Peyer's patch (tissue), 4 donors: ENCODE data around the gene PIGT. TPM values are rescaled to one million over a fixed set of nuclear protein-coding genes. Genes with fewer than 3 reads are reported as not detected.
A peak's percentile ranks its signal among the peaks of the same experiment; 100 is the strongest.

Experiments
- DNase-seq, 3 donors: peaks; one replicate each; pipeline ENCODE4 v3.0.0-alpha.2; 2017 to 2019
- H3K27ac ChIP-seq, 4 donors: fragments of 200-600 bp; sonication (generic); one replicate each; pipeline ENCODE4 v1.5.1; 2016 to 2019
- H3K27me3 ChIP-seq, 2 donors: fragments of 200-600 bp; sonication (generic); one replicate each; pipeline ENCODE4 v1.5.1; 2019
- H3K36me3 ChIP-seq, 3 donors: fragments of 200-600 bp; sonication (generic); one replicate each; pipeline ENCODE4 v1.5.1; 2016 to 2019
- H3K4me1 ChIP-seq, 4 donors: fragments of 200-600 bp; sonication (generic); one replicate each; pipeline ENCODE4 v1.5.1; 2016 to 2019
- H3K4me3 ChIP-seq, 4 donors: fragments of 200-600 bp; sonication (generic); 1 replicate in 3 of 4; 2 replicates in 1 of 4; pipeline ENCODE4 v1.5.1; 2016 to 2019; ENCODE audit warnings: mild to moderate bottlenecking in 1 of 4
- H3K9me3 ChIP-seq, 4 donors: fragments of 200-600 bp; sonication (generic); one replicate each; pipeline ENCODE4 v1.5.1; 2016 to 2019; ENCODE audit warnings: mild to moderate bottlenecking in 1 of 4
- POLR2A ChIP-seq, 2 donors: fragments of 450-650 bp; IDR thresholded peaks; one replicate each; pipeline ENCODE4 v1.5.1; 2017; ENCODE audit warnings: antibody characterized with exemption in 2 of 2, mild to moderate bottlenecking in 2 of 2, moderate library complexity in 2 of 2
- total RNA-seq, 4 donors: library from RNA; depleted of rRNA; stranded (reverse); fragments of >200 nt; gene quantifications; one replicate each; pipeline ENCODE4 v1.1.0, GENCODE V29; 2016
- TF ChIP-seq, protein P1 (sequence below), 6 experiments: fragments of 450-650 bp in 4 of 6; fragments of 200-600 bp in 2 of 6; sonication (generic) in 1 of 6; IDR thresholded peaks; one replicate each; pipeline ENCODE4 v1.5.1; 2017 to 2019; ENCODE audit warnings: antibody characterized with exemption in 6 of 6, mild to moderate bottlenecking in 3 of 6, moderate library complexity in 1 of 6

The PIGT gene
- total RNA-seq, 4 donors from 2014 or later: 87.5 to 147 (median 113) TPM

DNA sequence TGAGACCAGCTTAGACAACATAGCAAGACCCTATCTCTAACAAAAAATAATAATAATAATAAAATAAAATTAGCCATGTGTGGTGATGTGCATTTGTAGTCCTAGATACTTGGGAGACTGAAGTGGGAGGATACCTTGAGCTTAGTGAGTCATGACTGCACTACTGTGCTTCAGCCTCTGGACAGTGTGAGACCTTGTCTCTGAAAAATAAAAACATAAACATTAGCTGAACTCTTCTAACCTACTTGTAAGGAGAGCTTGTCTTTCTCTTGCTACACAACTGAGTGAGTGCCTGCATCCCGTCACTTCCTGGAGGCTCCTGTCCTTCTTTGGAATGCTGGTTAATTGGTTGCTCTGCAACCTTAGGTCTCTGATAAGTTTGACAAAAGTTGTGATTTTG lies 13.0 kb upstream of the PIGT start:
- no peak for DNase-seq
- no peaks in the 10 kb centered on the region for H3K36me3 ChIP-seq
- H3K4me3 ChIP-seq: no peak overlapping the region
- no peaks in the 10 kb centered on the region for H3K27me3 ChIP-seq
- H3K9me3 ChIP-seq: peaks cover 0 to 15% (median 3%) of the 10 kb centered on the region in 4 donors
- TF ChIP-seq, protein P1, sequence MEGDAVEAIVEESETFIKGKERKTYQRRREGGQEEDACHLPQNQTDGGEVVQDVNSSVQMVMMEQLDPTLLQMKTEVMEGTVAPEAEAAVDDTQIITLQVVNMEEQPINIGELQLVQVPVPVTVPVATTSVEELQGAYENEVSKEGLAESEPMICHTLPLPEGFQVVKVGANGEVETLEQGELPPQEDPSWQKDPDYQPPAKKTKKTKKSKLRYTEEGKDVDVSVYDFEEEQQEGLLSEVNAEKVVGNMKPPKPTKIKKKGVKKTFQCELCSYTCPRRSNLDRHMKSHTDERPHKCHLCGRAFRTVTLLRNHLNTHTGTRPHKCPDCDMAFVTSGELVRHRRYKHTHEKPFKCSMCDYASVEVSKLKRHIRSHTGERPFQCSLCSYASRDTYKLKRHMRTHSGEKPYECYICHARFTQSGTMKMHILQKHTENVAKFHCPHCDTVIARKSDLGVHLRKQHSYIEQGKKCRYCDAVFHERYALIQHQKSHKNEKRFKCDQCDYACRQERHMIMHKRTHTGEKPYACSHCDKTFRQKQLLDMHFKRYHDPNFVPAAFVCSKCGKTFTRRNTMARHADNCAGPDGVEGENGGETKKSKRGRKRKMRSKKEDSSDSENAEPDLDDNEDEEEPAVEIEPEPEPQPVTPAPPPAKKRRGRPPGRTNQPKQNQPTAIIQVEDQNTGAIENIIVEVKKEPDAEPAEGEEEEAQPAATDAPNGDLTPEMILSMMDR (IDR thresholded peaks at IDR 0.05): no peak
- no peak for TF ChIP-seq POLR2A (IDR thresholded peaks at IDR 0.05)
- H3K4me1 ChIP-seq: peaks cover 0 to 12% (median 2%) of the 10 kb centered on the region in 4 donors
- no peak overlapping the region for H3K27ac ChIP-seq

DNA sequence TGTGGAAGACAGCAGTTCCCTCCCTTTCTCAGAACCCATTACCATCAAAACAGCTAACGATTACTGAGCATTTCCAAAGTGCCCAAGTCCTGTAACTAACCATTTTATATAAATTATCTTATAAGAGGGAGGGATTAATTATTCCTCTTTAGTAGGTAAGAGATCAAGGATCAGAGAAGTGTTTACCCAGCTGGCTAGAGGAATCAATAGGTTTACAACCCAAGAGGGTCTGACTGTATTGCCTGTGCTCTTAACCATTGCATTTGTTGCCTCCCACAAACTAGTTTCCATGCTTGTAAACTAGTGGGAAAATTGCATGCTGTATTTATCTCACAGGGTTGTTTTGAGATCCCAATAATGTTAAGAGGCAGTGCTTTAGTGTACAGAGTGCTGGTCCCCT lies 11.5 kb upstream of the PIGT start:
- Histone ChIP-seq H3K9me3 (peaks cover 0 to 15% (median 3%) of the 10 kb centered on the region in 4 donors), H3K4me3 (no peak overlapping the region), H3K36me3 (peaks cover 0 to 2% (median 0%) of the 10 kb centered on the region in 3 donors), H3K27ac (no peak overlapping the region), H3K4me1 (peaks cover 0 to 20% (median 2%) of the 10 kb centered on the region in 4 donors), H3K27me3 (no peaks in the 10 kb centered on the region)
- TF ChIP-seq POLR2A (IDR thresholded peaks at IDR 0.05): no peak
- TF ChIP-seq, protein P1 (IDR thresholded peaks at IDR 0.05): no peak
- no peak for DNase-seq

DNA sequence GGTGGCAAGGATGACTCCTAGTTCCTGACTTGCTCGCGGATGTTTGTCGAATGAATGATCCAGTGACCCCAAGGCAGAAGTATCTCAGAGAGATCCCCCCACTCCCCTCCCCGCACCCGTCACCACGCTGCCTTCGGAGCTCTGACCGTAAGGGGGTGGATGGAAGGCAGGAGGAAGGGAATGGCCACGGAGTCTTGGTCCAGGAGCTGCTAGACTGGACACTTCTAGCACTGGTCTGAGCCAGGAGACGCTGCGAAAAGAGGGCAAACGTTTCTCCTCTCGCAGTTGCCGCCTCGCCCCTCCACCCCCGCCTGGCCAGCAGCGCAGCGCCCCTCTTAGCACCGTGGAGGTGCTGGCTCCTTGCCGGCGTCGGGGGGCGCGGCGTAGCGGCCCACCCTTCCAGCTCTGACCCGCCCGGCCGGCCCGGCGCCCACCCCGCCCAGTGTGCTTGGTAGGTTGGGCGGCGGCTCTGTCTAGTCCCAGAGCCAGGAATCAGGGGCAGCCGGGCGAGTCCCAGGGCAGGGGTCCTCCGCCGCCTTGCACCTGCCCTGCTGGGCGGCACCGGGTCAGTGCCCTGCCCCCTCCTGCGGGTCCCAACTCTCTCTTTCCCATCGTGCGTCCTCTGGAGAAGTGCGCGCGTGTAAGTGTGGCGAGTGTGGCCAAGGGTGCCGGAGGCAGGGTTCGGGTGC lies 10.2 kb upstream of the PIGT start:
- Histone ChIP-seq H3K4me1 (peaks cover 0 to 30% (median 2%) of the 10 kb centered on the region in 4 donors), H3K4me3 (peak overlapping the region; percentile 70 to 89 (median 85)), H3K36me3 (peaks cover 0 to 14% (median 0%) of the 10 kb centered on the region in 3 donors), H3K27me3 (no peaks in the 10 kb centered on the region), H3K27ac (peak overlapping the region; percentile 73 to 92 (median 82)), H3K9me3 (peaks cover 0 to 6% (median under 1%) of the 10 kb centered on the region in 4 donors)
- DNase-seq: peak; percentile 19 to 69 (median 58)
- TF ChIP-seq, protein P1 (IDR thresholded peaks at IDR 0.05): no peak
- peak in 1 of 2 donors; percentile 17 for TF ChIP-seq POLR2A (IDR thresholded peaks at IDR 0.05)

DNA sequence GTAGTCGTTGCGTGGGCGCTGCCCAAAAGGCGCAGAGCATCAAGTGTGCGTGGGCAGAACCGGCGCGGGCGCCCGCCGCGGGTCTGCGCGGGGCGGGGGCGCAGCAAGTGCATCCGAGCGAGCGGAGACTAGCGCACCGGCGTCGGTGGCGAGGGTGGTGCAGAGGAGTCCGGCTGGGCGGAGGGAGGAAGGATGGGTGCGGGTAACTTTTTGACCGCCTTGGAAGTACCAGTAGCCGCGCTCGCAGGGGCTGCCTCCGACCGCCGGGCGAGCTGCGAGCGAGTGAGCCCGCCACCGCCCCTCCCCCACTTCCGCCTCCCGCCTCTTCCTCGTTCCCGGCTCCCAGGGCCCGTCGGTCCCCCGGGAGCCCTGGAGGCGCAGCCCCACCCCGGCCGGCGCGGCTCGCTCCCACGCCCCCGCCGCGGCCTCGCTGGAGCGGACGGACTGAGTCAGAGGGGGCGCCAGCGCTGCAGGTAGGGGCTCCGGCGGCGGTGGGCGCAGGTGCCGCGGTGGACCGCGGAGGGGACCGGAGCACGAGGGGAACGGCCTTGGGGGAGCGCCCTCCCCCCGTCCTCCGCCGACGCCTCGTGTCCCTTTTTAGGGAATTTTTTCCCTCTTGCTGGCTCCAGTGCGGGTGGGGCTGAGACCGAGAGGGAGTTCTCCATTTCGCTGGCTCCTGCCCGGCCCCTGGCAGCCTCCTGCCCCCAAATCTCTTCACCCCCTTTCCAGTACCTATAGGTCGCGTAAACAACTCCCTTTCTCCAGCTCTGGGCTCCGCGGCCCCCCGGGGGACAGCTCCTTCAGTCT lies 9.5 kb upstream of the PIGT start:
- DNase-seq: peak; percentile 60 to 87 (median 84)
- H3K9me3 ChIP-seq: no peaks in the 10 kb centered on the region
- peaks cover 0 to 15% (median 0%) of the 10 kb centered on the region in 3 donors for H3K36me3 ChIP-seq
- H3K4me1 ChIP-seq: peaks cover 0 to 35% (median 2%) of the 10 kb centered on the region in 4 donors
- H3K4me3 ChIP-seq: peak overlapping the region; percentile 70 to 89 (median 85)
- peak overlapping the region; percentile 73 to 92 (median 82) for H3K27ac ChIP-seq
- TF ChIP-seq, protein P1 (IDR thresholded peaks at IDR 0.05): peak in 1 of 6 experiments; percentile 1
- peak in 1 of 2 donors; percentile 26 for TF ChIP-seq POLR2A (IDR thresholded peaks at IDR 0.05)
- H3K27me3 ChIP-seq: no peaks in the 10 kb centered on the region

DNA sequence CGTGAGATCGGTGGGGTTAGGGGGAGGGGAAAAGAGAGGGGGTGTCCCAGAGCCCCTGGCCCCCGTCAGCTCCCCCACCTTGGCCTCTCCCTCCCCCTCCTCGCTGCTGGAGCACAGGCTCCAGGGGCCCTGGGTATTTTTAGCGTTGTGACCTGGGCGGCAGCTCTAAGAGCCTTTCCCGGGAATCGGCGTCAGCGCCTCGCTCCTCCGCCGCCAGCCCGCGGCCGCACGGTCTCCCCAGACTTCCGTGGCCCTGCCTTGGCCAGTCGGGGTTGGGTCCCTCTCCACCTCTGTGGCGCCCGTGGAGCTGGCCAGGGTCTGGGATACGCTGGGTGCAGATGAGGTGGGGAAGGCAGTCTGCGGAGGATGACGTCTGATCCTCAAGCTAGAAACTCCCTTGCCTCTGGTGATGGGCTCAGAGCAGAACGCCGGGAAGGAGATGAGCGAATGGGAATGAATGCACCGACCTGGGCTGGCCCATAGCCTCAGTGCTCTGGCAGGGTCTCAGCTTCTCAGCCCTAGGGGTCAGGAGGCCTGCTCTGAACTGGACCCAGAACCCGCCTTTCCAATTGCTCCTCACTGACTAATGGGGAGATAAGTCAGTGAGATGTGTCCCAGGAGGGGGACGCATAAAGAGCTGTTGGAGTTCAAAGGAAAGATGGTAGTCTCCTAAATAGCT lies 8.7 kb upstream of the PIGT start:
- Histone ChIP-seq H3K27me3 (no peaks in the 10 kb centered on the region), H3K36me3 (peaks cover 0 to 15% (median 0%) of the 10 kb centered on the region in 3 donors), H3K27ac (peak overlapping the region; percentile 73 to 92 (median 82)), H3K4me1 (peaks cover 0 to 37% (median 2%) of the 10 kb centered on the region in 4 donors), H3K4me3 (peak overlapping the region; percentile 70 to 89 (median 85)), H3K9me3 (no peaks in the 10 kb centered on the region)
- peak; percentile 17 to 45 for TF ChIP-seq POLR2A (IDR thresholded peaks at IDR 0.05)
- TF ChIP-seq, protein P1 (IDR thresholded peaks at IDR 0.05): no peak
- peak in 2 of 3 donors; percentile 59 to 71 for DNase-seq
